ENCODE data around the gene ATG2B.
"Not testable (repeated sequence)": the region's sequence is repeated elsewhere in the genome, so short reads cannot be mapped to it uniquely, and the experiment has no call there.

ATG2B gene

GRCh38 chr14:96245710-96246538 is 117.2 kb downstream of the ATG2B start:
- no peak for ATAC-seq

GRCh38 chr14:96245074-96245473 is 118.1 kb downstream of the ATG2B start:
- not testable (repeated sequence) for H3K27ac Mint-ChIP-seq, H3K4me3 Mint-ChIP-seq, H3K4me1 Mint-ChIP-seq, ATAC-seq, H3K9me3 Mint-ChIP-seq, H3K27me3 Mint-ChIP-seq, H3K36me3 Mint-ChIP-seq

More at GRCh38 chr14:96245710-96246538, 117.2 kb downstream of the ATG2B start:
- no peak overlapping the region for H3K27ac Mint-ChIP-seq
- H3K9me3 Mint-ChIP-seq: peaks cover 4% of the 10 kb centered on the region
- H3K27me3 Mint-ChIP-seq: peaks cover 14% of the 10 kb centered on the region
- H3K36me3 Mint-ChIP-seq: no peaks in the 10 kb centered on the region
- no peak overlapping the region for H3K4me3 Mint-ChIP-seq
- no peaks in the 10 kb centered on the region for H3K4me1 Mint-ChIP-seq

GRCh38 chr14:96243785-96244184 is 119.4 kb downstream of the ATG2B start:
- ATAC-seq: no peak
- Mint-ChIP-seq H3K27ac (no peak overlapping the region), H3K4me1 (no peaks in the 10 kb centered on the region), H3K36me3 (no peaks in the 10 kb centered on the region), H3K9me3 (peaks cover 4% of the 10 kb centered on the region), H3K4me3 (no peak overlapping the region), H3K27me3 (no peaks in the 10 kb centered on the region)

- Mint-ChIP-seq H3K9me3 (peaks cover 4% of the 10 kb centered on the region), H3K4me1 (no peaks in the 10 kb centered on the region), H3K27ac (no peak overlapping the region), H3K36me3 (no peaks in the 10 kb centered on the region), H3K4me3 (no peak overlapping the region), H3K27me3 (no peaks in the 10 kb centered on the region)
- ATAC-seq: no peak
Measured at GRCh38 chr14:96242126-96242525, 121.0 kb downstream of the ATG2B start.

GRCh38 chr14:96240641-96241040 is 122.5 kb downstream of the ATG2B start:
- Mint-ChIP-seq H3K9me3 (peaks cover 4% of the 10 kb centered on the region), H3K27ac (no peak overlapping the region), H3K27me3 (no peaks in the 10 kb centered on the region), H3K4me1 (no peaks in the 10 kb centered on the region), H3K36me3 (no peaks in the 10 kb centered on the region), H3K4me3 (no peak overlapping the region)
- no peak for ATAC-seq

GRCh38 chr14:96239711-96240141 is 123.4 kb downstream of the ATG2B start:
- no peaks in the 10 kb centered on the region for H3K27me3 Mint-ChIP-seq
- no peak for ATAC-seq
- no peak overlapping the region for H3K4me3 Mint-ChIP-seq
- H3K4me1 Mint-ChIP-seq: no peaks in the 10 kb centered on the region
- no peaks in the 10 kb centered on the region for H3K9me3 Mint-ChIP-seq
- no peak overlapping the region for H3K27ac Mint-ChIP-seq
- H3K36me3 Mint-ChIP-seq: no peaks in the 10 kb centered on the region

GRCh38 chr14:96238676-96239265 is 124.4 kb downstream of the ATG2B start:
- H3K4me3 Mint-ChIP-seq: no peak overlapping the region
- H3K9me3 Mint-ChIP-seq: no peaks in the 10 kb centered on the region
- H3K27me3 Mint-ChIP-seq: no peaks in the 10 kb centered on the region
- no peak overlapping the region for H3K27ac Mint-ChIP-seq
- no peaks in the 10 kb centered on the region for H3K36me3 Mint-ChIP-seq
- no peaks in the 10 kb centered on the region for H3K4me1 Mint-ChIP-seq
- ATAC-seq: no peak

GRCh38 chr14:96237641-96238040 is 125.5 kb downstream of the ATG2B start:
- no peak for ATAC-seq
- Mint-ChIP-seq H3K4me3 (no peak overlapping the region), H3K27ac (no peak overlapping the region), H3K36me3 (no peaks in the 10 kb centered on the region), H3K9me3 (no peaks in the 10 kb centered on the region), H3K27me3 (no peaks in the 10 kb centered on the region), H3K4me1 (no peaks in the 10 kb centered on the region)

- Mint-ChIP-seq H3K27me3 (no peaks in the 10 kb centered on the region), H3K27ac (no peak overlapping the region), H3K4me1 (no peaks in the 10 kb centered on the region), H3K36me3 (no peaks in the 10 kb centered on the region), H3K9me3 (no peaks in the 10 kb centered on the region), H3K4me3 (no peak overlapping the region)
- no peak for ATAC-seq
Measured at GRCh38 chr14:96235426-96235825, 127.7 kb downstream of the ATG2B start.

GRCh38 chr14:96233661-96234060 is 129.5 kb downstream of the ATG2B start:
- Mint-ChIP-seq H3K27me3 (no peaks in the 10 kb centered on the region), H3K4me1 (no peaks in the 10 kb centered on the region), H3K4me3 (no peak overlapping the region), H3K36me3 (no peaks in the 10 kb centered on the region), H3K9me3 (no peaks in the 10 kb centered on the region), H3K27ac (no peak overlapping the region)
- no peak for ATAC-seq

GRCh38 chr14:96232506-96232905 is 130.6 kb downstream of the ATG2B start:
- H3K9me3 Mint-ChIP-seq: peaks cover 6% of the 10 kb centered on the region
- H3K4me1 Mint-ChIP-seq: no peaks in the 10 kb centered on the region
- no peaks in the 10 kb centered on the region for H3K36me3 Mint-ChIP-seq
- no peaks in the 10 kb centered on the region for H3K27me3 Mint-ChIP-seq
- H3K27ac Mint-ChIP-seq: no peak overlapping the region
- ATAC-seq: no peak
- no peak overlapping the region for H3K4me3 Mint-ChIP-seq

GRCh38 chr14:96231526-96232130 is 131.5 kb downstream of the ATG2B start:
- no peak overlapping the region for H3K4me3 Mint-ChIP-seq
- no peak overlapping the region for H3K27ac Mint-ChIP-seq
- no peak for ATAC-seq
- no peaks in the 10 kb centered on the region for H3K36me3 Mint-ChIP-seq
- no peaks in the 10 kb centered on the region for H3K4me1 Mint-ChIP-seq
- H3K27me3 Mint-ChIP-seq: no peaks in the 10 kb centered on the region
- peaks cover 8% of the 10 kb centered on the region for H3K9me3 Mint-ChIP-seq

GRCh38 chr14:96231056-96231455 is 132.1 kb downstream of the ATG2B start:
- Mint-ChIP-seq H3K27ac (no peak overlapping the region), H3K4me3 (no peak overlapping the region), H3K4me1 (no peaks in the 10 kb centered on the region), H3K9me3 (peaks cover 8% of the 10 kb centered on the region), H3K36me3 (no peaks in the 10 kb centered on the region), H3K27me3 (peaks cover under 1% of the 10 kb centered on the region)
- no peak for ATAC-seq

GRCh38 chr14:96229315-96229714 is 133.8 kb downstream of the ATG2B start:
- Mint-ChIP-seq H3K27ac (no peak overlapping the region), H3K9me3 (peaks cover 8% of the 10 kb centered on the region), H3K4me1 (no peaks in the 10 kb centered on the region), H3K27me3 (peaks cover 15% of the 10 kb centered on the region), H3K4me3 (no peak overlapping the region), H3K36me3 (no peaks in the 10 kb centered on the region)
- ATAC-seq: no peak

All from stimulated activated memory B cell treated with anti-CD40 and anti-IgM and Interleukin-4, amounts not matched to agents 10 μg/mL and 1 μg/mL and 100 μg/mL, for 72 hours (primary cell).